ENCODE results near the gene DYNC1H1. TPM values are rescaled to one million over a fixed set of nuclear protein-coding genes. Genes with fewer than 3 reads are reported as not detected.
"Not testable (repeated sequence)": the region's sequence is repeated elsewhere in the genome, so short reads cannot be mapped to it uniquely, and the experiment has no call there.

DYNC1H1 gene
- total and polyA plus RNA-seq, 2 of the 13 experiments (the other 11 are each of a cell fraction or from before 2014, with no cell fraction given): 74.4 to 239 TPM

- TF ChIP-seq ARID4A (CRISPR knock-in tag; IDR thresholded peaks at IDR 0.05; ENCODE audit: borderline replicate concordance) (peak; percentile 15; the same call in 1 of the 2 replicates), ZNF777 (CRISPR knock-in tag; IDR thresholded peaks at IDR 0.05) (no peak), ZBTB33 (CRISPR knock-in tag; IDR thresholded peaks at IDR 0.05) (no peak), MYNN (CRISPR knock-in tag; IDR thresholded peaks at IDR 0.05; ENCODE audit: low read depth) (no peak), CAMTA2 (CRISPR knock-in tag; IDR thresholded peaks at IDR 0.05; ENCODE audit: borderline replicate concordance) (no peak), PCBP1 (IDR thresholded peaks at IDR 0.05; ENCODE audit: borderline replicate concordance, low read depth, low read length) (no peak), NR2F6 (IDR thresholded peaks at IDR 0.05) (peak; percentile 60; the same call in 1 of the 2 replicates), NR2F6 (CRISPR knock-in tag; IDR thresholded peaks at IDR 0.05) (peak; percentile 51; the same call in 1 of the 2 replicates), PLSCR1 (CRISPR knock-in tag; IDR thresholded peaks at IDR 0.05; ENCODE audit: borderline replicate concordance) (no peak), NFIB (CRISPR knock-in tag; IDR thresholded peaks at IDR 0.05; ENCODE audit: borderline replicate concordance) (no peak), SMAD9 (CRISPR knock-in tag; IDR thresholded peaks at IDR 0.05) (no peak), ESRRA (CRISPR knock-in tag; IDR thresholded peaks at IDR 0.05; ENCODE audit: low read depth) (peak; percentile 31; the same call in 1 of the 2 replicates), ATAD3A (CRISPR knock-in tag; IDR thresholded peaks at IDR 0.05) (no peak), YY1 (IDR thresholded peaks at IDR 0.05; ENCODE audit: insufficient read depth, insufficient replicate concordance, low read depth, low read length) (no peak)
These were observed 99.5 kb downstream of the DYNC1H1 start (continued) for GRCh38 chr14:102063808-102064429.

- H3K27me3 ChIP-seq (ENCODE audit: control insufficient read depth in 1 of 2, insufficient read depth in 2 of 2, low read length in 2 of 2); H4K20me1 ChIP-seq (ENCODE audit: insufficient read depth, low read length); BruUV-seq (replicated peaks); H3K9me3 ChIP-seq (ENCODE audit: low read length); H3K36me3 ChIP-seq (replicated peaks in 1 of 2; ENCODE audit: control insufficient read depth in 1 of 2, insufficient read depth in 2 of 2, low read length in 2 of 2); FAIRE-seq; H3K4me3 ChIP-seq (replicated peaks in 1 of 3; ENCODE audit: insufficient read depth in 1 of 3, low read depth in 2 of 3, low read length in 3 of 3); H3K79me2 ChIP-seq (ENCODE audit: insufficient read depth, low read length); H3K9ac ChIP-seq (ENCODE audit: insufficient read depth, low read depth, low read length); H2AFZ ChIP-seq (ENCODE audit: low read length); DNase-seq (ENCODE audit: low spot score); H3K27ac ChIP-seq (ENCODE audit: extremely low read length, insufficient read depth, low read length); intact Hi-C loops (cut with micrococcal nuclease; ENCODE audit: unreplicated experiment); ATAC-seq: not testable (repeated sequence)
- POLR2A ChIA-PET: interaction anchor here (2.3 kb wide), 1 partner anchor 32 kb away, joined by 9 read pairs; no protein-coding TSS in a partner anchor
- WGBS (ENCODE audit: low lambda C conversion rate): 67% methylated on average over 8 of the region's 8 CpGs
- Histone ChIP-seq H3K4me1 (ENCODE audit: insufficient read depth, low read length) (peaks cover 13% of the 10 kb centered on the region), H3K4me2 (ENCODE audit: low read depth, low read length) (peak overlapping the region; percentile 93; the same call in 1 of the 2 replicates)
- CTCF ChIA-PET (ENCODE audit: low intra/inter-chr PET ratio, low total read pairs): interaction anchor here (2.7 kb wide), 1 partner anchor 31 kb away, joined by 22 read pairs; no protein-coding TSS in a partner anchor
- in situ Hi-C loops (cut with HindIII; ENCODE audit: extremely low pct_ligation_motif_present, low pct_unique_long_range_greater_than_20kb): loop anchor here (5.0 kb wide), 1 partner anchor 33 kb away; no protein-coding TSS in a partner anchor
These were observed 100.2 kb downstream of the DYNC1H1 start for GRCh38 chr14:102064590-102064989.
